ENCODE results near the gene NPY4R.
"Not testable (repeated sequence)": the region's sequence is repeated elsewhere in the genome, so short reads cannot be mapped to it uniquely, and the experiment has no call there.

NPY4R gene, protein sequence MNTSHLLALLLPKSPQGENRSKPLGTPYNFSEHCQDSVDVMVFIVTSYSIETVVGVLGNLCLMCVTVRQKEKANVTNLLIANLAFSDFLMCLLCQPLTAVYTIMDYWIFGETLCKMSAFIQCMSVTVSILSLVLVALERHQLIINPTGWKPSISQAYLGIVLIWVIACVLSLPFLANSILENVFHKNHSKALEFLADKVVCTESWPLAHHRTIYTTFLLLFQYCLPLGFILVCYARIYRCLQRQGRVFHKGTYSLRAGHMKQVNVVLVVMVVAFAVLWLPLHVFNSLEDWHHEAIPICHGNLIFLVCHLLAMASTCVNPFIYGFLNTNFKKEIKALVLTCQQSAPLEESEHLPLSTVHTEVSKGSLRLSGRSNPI
- 0 reads per million in 2 donors for total RNA-seq

DNA sequence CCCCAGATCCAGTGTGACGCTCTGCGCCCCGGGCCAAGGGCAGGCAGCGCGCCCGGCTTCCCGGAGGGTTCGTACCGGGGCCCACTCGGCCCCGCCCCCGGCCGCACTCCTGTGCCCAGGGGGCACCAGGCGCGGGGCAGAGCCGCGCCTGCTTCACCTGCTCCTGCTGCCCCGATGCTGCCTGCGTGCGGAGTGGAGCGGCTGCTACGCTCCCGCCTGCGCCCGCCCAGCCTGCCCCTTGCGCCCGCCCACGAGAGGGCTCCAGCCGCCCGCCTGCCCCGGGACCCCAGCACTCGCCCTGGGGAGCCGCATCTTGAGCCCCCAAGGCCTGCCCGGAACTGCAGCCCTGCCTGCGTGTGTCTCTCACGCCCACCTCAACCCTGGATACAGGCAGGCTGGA, at the start of gene NPY4R:
Gene NPY4R (minus strand): TSS at position 194 of the 400 bp plus-strand sequence. CDS start 3,323 bp downstream, outside the sequence.
- not testable (repeated sequence) for DNase-seq

DNA sequence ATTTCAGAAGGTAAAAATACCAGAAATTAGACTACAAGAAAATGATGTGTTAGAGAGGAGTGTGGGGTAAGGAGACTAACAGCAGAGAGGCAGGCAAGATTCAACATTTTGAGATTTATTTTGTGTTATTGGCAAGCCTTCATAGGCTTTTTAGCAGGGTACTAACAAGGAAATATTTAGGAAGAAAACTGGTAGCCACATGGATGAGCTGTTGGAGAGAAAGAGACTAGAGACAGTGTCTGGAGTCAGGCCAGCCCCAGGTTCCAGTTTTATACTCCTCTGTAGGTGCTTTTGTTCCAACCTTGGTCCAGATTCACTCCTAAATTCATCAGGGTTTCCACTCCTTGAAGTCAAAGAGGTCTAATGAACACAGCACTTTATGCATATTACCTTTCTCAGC, 49.6 kb upstream of the NPY4R start:
- no peak for DNase-seq

DNA sequence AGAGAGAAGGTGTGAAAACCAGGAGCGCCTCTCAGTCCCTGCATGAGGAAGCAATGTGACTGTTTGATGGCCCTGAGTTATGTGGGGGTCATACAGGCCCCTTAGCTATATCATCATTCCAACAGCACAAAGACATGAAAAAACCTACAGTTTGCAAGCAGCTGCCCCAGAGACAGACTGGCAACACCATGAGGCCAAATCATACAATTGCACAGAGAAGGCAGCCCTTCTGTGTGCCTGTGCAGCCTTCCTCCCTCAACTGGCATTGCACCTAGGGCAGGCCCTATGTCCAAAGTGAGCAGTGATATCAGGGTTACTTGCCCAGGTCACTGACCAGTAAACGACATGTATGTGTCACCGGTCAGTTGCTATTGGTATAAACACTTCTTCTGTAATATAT, 49.1 kb upstream of the NPY4R start:
- no peak for DNase-seq

DNA sequence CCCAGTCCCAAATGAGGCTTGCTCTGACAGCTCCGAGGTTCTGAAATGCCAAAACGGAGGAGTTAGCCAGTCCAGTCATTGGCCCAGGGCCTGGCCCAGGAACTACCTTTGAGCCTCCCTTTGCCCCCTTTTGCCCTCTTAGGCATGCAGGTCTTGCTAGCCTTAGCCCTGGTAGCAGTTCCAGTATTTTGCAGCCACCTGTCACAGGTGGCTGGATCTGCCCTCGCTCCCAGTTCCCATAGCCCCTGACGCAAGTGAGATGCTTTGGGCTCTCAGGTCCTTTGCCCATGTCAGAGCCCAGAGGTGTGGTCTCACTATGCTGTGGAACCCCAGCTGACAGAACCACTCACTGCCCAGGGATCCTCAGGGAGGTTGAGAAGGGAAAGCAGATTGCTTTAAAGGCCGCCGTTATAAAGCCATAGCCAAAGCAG, 48.7 kb upstream of the NPY4R start:
- DNase-seq = no peak

DNA sequence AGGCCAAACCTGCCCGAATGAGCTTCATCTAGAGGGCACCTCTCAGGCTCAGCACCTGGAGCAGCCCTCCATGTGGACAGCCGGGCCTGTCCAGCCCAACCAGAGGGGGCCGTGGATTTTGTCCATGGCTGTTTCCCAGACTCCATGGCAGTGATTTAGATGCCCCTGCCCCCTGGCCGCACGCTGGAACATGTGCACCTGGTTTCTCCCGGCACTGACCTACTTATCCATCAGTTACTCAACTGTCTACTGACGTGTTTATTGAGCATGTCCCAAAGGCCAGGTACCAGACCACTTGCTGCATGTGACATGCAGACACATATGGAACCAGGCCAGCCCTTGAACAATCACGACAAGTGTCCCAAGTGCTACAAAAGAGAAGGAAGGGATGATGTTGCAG, 47.6 kb upstream of the NPY4R start:
- DNase-seq = not testable (repeated sequence)

DNA sequence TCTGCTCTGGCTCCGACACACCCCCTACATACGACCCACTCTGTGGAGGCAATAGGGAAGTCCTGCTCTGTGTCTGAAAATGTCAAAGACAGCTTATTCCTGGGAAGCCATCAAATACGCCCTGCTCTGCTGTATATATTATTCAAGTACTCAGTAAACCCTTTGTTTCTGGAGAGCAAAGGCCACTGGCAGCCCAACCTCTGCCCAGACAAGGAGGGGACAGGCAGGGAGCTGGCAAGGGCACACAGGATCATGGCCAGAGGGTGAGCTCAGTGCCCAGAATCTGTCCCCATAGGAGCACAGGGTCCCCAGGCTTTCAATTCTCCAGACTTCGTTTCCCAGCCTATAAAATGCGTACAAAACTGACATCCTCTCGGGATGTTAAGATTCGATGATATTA, 47.0 kb upstream of the NPY4R start:
- DNase-seq = not testable (repeated sequence)

DNA sequence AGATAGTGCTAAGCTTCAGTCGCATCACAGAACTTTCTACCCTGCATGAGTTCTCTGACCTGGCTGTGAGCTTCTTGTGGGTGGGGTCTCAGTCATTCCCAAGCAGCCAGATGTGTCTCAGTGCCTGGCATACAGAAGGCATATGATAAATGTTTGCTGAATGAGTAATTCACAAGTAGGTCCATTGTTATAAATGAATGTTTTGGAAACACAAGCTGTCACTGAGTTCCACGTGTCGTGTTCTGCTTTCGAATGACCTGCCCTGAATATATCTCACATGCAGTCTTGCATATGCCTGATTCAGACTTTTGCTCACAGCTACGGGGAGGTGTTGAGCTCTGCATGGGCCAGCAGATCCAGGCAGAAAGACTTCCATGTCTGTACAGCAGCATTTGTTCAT, 46.2 kb upstream of the NPY4R start:
- DNase-seq = not testable (repeated sequence)

DNA sequence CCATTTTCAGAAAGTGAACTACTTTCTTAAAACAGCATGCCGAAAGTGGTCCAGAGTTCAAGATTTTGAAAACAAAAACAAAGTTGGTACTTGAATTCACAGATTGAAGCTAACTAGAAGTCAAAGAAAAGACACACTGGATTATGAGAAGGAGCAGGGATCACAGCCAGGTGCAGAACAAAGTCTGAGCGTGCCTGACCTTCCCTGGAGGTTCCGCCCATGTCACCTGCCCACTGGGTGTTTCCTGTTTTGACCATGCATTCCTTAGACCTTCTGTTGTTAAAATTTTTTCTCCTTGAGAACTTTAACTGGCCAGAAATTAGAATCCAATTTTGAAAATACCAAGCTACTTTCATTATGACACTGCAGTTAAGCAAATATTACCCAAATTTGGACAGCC, 34.2 kb upstream of the NPY4R start:
- DNase-seq = not testable (repeated sequence)

DNA sequence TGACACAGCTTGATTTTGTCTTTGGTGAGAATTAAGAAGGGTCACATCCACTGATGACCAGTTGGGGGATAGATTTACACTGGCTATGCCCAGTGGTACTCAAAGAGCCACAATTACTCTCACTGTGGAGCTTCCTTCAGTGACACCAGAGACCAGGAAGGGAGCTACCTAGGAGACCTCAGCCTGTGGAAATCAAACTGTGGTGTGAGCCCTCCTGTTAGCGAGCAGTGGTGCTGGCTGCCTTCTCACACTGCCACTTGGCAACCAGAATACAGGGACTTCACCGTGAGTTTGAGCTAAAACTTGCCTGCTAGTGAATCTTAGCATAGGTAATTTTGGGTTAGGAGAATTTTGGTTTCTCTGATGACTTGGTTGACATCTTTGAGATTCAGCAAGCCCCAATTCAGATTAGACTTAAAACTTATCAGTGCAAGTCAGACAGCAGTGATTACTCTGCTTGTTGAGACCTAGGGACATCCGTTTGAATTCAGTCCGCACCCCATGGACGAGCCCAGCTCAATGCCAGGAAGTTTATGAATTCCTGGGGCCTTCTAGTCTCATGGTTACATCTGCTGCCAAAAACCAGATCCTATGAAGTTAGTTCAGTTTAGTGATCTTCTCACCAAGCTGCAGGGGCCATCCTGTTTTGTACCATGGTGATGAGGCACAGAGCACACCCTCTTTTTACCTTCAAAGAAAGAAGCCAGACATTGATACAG, 33.4 kb upstream of the NPY4R start:
- DNase-seq = not testable (repeated sequence)

DNA sequence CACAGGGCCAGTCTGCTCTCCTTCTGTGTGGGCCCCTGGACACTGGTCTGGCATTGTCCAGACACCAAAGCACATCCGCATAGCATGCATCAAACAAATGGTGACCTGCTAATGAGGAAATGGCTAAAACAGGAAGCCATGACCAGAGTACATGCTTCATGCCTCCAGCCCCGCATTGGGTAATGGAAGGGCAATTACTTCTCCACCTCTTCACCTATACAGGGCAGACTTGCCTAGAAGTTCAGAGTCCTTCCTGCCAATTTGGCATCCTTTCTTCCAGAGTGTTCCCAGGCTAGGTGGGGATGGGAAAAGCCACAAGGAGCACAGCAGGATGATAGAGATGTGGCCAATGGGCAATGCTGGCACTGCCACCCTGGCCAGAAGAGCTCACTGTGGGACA, 32.1 kb upstream of the NPY4R start:
- DNase-seq = not testable (repeated sequence)

DNA sequence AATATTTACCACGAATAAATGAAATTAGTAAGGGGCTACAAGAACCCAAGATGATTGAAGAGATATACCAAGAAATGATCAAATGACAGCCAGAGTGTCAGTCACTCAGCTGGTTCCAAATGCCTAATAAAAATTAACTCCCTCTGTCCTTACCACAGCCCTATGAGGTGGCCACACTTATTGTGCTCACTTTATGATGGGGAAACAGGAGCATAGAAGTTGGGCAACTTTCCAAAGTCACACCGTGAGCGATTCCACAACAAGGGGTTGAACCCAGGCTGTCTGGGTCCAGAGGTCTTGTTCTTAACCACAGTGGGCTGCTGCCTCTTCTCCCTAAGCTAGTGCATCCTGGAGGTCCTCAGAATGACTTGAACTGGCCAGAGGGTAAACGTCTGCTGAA, 31.6 kb upstream of the NPY4R start:
- DNase-seq = not testable (repeated sequence)

DNA sequence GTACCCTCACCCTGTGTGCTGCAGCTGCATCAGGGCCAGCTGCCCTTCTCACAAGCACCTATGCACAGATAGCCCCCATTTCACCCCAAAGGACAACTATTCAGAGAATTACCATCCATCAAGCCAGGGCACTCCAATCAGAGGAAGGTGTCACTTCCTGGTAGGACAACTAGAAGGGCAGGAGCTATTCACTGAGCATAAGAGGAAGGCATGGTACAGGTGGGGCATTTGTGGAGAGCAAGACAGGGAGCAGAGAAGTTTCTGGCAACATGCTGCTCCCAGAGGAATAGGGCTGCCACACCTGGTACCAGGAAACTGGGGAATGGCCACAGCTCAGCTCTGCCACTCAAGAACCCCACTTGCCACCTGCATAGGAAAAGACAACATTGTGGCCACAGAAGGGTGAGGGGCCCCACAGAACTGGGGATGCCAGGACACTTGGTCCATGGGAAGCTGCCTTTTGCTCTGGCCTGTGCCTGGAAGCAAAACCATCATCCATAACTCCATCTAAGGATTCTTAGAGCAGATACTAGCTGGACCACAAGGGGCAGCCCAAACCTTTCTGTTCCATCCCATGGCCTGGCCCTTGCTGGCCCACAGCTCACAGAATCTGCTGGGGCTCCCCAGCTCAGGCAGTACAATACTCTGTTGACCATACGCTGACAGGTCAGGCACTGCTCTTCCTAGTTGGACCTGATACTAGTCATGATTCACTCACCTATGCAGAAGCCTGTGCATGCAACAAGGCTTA, 25.8 kb upstream of the NPY4R start:
- DNase-seq = not testable (repeated sequence)

DNA sequence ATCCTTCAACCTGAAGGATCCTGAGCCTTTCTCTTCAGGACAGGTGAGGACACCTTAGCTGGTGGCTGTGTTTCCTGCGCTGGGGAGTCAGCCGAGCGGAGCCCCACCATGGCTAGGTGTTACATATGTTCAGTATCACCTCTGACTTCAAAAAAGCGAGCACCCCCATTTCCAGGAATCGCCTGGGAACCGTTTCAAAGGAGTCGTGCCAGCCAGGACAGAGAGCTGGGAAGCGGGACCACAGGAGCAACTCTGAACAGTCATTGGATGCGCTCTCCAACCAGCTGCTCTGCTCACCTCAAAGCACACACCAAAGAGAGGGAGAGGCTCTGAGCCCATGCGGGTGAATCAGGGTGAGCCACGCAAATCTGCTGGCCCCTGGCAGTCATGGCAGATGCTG, 24.5 kb upstream of the NPY4R start:
- DNase-seq = not testable (repeated sequence)

DNA sequence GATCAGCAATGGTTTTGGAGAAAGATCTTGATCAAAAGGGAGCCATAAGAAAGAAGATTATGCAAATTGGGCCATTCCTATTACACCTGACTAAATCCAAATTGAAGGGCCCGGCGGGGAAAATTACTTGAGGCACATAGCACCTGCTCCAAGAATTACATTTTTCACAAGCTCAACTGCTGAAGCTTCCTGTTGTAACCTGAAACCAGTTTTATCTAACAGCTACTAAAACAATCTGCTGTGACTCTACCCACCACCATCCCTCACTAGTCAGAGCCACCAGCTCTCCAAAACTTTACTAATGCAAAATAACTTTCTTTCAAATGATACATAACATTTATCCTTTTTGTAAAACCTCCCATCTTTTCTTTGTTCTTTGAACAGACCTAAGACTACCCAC, 20.7 kb upstream of the NPY4R start:
- DNase-seq = not testable (repeated sequence)

DNA sequence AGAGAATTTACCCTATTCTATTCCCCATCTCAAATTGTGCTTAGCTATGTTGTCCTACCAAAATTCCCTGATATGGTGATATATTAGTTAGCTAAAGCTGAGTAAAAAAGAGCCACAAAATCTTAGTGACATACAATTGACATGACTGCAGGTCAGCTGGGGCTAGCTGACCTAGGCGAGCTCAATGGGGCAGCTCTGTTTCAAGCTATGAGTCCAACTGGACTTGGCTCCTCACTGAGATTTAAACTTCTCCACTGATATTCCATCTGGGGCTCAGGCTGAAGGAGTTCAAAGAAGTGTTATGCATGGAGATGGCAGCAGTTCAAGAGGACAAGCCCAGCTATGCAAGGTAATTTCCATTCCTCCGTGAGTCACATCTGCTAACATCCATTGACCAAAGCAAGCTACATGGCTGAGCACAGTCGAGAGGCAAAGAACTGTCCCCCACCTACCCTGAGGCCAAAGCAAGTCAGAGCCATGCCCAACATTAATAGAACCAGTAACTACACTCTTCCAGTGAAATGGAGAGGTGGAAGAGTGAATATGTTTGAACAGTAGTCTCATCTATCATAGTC, 9.1 kb upstream of the NPY4R start:
- DNase-seq = not testable (repeated sequence)

DNA sequence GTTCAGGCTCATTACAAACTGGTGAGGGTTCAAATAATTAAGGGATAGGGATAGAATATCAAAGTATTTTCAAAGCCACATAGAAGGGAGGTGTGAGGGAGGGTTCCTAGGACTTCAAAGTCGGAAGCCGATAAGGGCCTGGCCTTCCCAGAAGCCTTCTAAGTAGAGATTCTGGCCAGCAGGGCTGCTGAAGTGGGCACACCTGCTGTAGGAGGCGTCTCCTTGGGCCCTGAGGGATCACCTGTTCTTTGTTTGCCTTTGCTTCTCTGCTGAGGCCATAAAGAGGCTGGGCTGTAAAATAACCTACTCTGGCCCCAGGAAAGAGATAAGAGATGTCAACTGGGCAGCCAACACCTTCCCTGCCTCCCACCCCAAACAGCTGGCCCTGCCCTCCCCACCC, 8.0 kb upstream of the NPY4R start:
- DNase-seq = not testable (repeated sequence)

DNA sequence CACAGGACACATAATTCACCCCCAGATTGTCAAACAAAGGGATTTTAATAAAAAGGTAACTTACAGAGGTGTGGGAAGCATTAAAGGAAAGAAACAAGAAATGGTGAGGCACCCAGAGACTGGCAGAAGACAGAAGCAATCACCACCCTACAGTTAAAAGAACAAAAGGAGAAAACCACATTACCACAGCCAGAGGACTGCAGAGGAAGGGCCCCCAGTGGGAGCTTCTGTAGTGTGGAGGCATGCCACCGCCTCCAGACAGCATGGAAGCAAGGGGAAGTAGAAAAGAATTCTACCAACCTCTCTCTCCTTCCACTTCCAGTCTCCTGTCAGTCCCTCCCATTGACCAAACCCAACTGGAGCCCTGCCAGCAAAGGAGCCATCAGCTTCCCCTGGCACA, 4.4 kb upstream of the NPY4R start:
- not testable (repeated sequence) for DNase-seq

DNA sequence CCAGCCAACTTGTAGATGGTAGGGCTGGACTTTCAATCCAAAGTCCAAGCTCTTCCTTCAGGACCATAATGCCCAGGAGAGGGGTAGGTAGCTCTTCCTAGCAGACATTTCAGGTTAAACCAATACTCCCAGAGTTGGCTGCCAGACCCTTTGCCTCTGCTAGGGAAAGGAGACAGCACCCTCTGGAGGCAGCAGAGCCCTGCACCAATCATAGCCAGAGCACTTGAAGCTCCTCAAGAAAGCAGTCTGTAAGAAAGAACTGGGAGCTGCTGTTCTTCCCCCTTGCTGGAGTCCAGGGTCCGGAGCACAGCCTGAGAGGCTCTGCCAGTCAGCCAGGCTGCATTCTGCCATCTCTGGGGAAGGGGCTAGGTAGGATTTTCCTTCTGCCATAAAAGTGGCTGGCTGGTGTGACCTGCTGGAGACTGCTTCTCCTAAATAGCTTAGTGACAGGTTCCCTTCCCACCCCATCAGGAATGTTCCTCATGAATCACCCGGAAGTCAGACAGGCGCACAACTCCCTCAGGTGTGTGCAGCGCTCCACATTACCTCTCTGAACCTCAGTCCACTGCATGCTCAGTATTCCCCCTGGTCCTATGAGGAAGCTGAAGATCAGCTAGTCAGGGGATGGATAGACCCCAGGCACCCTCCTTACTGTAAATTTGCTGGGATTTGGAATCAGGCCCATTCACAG, 2.5 kb upstream of the NPY4R start:
- DNase-seq = not testable (repeated sequence)

DNA sequence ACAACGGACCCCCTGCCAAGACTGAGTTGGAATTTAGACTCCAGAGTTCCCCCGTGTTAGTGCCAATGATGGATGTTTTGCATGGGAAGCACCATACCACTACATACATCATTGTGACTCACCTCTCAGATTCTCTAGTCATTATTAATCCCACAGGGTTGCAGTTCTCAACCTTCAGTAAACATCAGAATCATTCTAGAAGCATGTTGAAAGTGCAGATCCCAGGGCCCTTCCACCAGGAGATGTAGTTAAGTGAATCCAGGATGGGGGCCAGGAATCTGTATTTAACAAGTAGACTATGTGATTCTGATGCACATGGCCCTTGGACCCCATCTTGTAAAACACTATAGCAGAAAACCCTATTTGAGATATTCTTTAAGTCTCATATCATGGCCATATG, 2.1 kb downstream of the NPY4R start:
- DNase-seq = not testable (repeated sequence)

DNA sequence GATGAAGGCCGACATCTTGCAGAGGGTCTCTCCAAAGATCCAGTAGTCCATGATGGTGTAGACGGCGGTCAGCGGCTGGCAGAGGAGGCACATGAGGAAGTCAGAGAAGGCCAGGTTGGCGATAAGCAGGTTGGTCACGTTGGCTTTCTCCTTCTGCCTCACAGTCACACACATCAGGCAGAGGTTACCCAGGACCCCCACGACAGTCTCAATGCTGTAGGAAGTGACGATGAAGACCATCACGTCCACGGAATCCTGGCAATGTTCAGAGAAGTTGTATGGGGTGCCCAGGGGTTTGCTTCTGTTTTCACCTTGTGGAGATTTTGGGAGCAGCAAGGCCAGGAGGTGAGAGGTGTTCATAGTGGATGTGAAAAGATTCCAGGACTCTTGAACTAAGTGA, 3.5 kb downstream of the NPY4R start:
- not testable (repeated sequence) for DNase-seq

DNA sequence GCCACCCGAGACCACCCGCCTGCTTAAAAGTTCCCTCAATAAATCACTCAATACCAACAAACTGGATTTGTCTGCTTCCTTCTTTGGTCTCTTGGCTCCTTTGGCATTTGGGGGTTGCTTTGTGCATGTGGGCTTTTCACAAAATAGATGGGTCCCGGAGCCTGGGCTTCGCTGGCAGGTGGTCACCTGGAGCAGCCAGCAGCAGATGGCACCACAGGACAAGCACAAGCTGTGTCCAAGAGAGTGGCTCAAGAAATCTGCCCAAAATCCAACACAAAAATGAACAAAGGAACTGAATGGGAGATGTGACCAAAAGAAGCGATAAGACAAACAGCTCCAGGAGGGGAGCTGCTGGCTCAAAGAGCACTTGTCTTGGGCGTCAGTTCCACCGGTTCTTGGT, 6.2 kb downstream of the NPY4R start:
- not testable (repeated sequence) for DNase-seq

DNA sequence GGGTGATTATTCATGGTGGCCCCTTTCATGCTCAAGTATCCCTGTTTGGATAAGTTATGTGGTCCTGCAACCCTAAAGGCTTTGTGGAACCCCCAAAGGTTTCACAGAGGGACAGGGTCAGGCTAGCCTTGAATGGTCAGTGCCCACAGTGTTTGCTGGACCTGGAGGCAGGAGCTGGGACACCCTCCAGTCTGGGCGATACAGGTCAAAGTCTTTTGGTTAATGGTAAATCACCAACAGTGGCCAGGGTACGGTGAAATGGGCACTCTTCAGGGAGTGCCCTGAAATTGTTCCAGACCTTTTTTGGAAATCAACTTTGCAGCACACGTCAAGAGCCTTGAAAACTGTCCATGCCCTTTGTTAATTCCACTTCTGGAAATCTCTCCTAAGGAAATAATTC, 8.7 kb downstream of the NPY4R start:
- DNase-seq = not testable (repeated sequence)

All from activated gamma-delta T cell (primary cell).